GM21717 (cell line): ENCODE measurements around the gene KHDC1L.
"Not testable (repeated sequence)": the region's sequence is repeated elsewhere in the genome, so short reads cannot be mapped to it uniquely, and the experiment has no call there.

ENCODE experiments used
- ATAC-seq: cut with Tn5 transposase; IDR thresholded peaks from one replicate; pipeline ENCODE4 v1.9.1; 2021; ENCODE audit warnings: mild to moderate bottlenecking, moderate library complexity; ENCODE audit not compliant: unreplicated experiment

The KHDC1L gene

GRCh38 chr6:73207221-73207837, 18.0 kb downstream of the KHDC1L start:
- no peak for ATAC-seq

DNA sequence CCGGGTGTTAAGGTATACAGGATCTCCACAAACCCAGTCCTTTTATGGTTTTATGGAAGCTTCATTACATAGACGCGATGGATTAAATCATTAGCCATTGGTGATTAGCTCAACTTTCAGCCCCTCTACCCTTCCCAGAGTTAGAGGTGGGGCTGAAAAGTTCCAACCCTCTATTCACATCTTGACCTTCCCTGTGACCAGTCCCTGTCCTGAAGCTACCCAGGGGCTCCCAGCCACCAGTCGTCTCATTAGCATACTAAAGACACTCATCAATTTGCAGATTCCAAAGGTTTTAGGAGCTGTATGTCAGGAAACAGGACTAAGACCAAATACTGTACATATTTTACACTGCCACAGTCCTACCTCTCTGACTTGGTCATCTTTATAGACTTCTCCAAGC, 21.0 kb downstream of the KHDC1L start:
- no peak for ATAC-seq

GRCh38 chr6:73203098-73203497, 22.2 kb downstream of the KHDC1L start:
- ATAC-seq: no peak

DNA sequence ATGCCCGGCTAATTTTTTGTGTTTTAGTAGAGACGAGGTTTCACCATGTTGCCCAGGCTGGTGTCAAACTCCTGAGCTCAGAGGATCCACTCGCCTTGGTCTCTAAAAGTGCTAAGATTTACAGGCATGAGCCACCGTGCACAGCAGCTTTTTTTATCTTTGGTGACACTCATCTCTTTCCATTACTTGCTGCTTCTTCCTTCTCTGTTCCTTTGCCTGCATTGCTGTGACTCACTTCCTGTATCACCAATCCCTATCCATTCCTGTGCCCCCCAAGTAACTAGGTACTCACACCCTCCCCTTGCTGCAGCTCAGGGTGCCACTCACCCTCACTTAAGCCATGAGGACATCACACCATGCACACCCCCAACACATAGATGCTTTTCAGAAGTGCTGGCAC, 24.6 kb downstream of the KHDC1L start:
- ATAC-seq: no peak

- no peak for ATAC-seq
These were observed 25.0 kb downstream of the KHDC1L start for GRCh38 chr6:73200247-73200646.

DNA sequence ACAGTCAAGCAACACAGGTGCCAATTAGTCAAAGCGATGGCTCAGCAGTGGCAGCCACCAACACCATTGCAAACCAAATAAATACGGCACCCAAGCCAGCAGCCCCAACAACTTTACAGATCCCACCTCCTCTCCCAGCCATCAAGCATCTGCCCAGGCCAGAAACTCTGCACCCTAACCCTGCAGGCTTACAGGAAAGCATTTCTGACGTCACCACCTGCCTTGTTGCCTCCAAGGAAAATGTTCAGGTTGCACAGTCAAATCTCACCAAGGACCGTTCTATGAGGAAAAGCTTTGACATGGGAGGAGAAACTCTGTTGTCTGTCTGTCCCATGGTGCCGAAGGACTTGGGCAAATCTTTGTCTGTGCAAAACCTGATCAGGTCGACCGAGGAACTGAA, 30.6 kb downstream of the KHDC1L start:
- ATAC-seq: no peak

- ATAC-seq: not testable (repeated sequence)
These were observed 32.0 kb downstream of the KHDC1L start for GRCh38 chr6:73193302-73193701.

- peak; percentile 49 for ATAC-seq
These were observed 43.2 kb downstream of the KHDC1L start for GRCh38 chr6:73182021-73182607.

- peak; percentile 83 for ATAC-seq
These were observed 44.3 kb downstream of the KHDC1L start for GRCh38 chr6:73180763-73181619.

DNA sequence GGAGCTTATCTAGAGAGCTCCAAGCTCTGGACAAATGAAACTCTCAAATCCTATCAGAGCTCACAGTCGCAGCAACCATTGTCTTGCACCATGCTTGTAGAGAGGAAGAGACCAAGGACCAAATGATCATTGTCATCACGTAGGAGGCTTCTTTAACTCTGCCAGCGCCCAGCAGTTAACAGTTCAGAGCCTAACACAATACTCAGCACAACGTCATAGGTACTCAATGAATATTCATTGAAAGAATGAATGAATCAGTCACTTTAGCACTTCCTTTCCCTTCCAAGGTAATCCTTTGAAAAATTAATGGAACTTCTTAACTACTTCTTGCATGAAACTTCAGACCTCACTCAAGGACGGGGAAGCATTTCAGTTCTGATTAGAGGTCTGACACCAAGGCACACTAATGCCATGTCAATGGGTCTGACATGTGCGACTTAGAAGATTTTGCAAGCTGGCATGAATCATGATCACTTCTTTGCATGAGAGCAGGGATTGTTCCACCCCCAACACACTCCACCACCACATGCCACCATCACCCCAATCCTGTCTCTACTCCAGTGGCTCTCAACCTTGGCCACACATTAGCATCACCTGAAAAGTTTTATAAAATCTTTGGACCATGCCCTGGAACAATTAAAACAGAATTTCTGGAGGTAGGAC, 45.1 kb downstream of the KHDC1L start:
- ATAC-seq: no peak

DNA sequence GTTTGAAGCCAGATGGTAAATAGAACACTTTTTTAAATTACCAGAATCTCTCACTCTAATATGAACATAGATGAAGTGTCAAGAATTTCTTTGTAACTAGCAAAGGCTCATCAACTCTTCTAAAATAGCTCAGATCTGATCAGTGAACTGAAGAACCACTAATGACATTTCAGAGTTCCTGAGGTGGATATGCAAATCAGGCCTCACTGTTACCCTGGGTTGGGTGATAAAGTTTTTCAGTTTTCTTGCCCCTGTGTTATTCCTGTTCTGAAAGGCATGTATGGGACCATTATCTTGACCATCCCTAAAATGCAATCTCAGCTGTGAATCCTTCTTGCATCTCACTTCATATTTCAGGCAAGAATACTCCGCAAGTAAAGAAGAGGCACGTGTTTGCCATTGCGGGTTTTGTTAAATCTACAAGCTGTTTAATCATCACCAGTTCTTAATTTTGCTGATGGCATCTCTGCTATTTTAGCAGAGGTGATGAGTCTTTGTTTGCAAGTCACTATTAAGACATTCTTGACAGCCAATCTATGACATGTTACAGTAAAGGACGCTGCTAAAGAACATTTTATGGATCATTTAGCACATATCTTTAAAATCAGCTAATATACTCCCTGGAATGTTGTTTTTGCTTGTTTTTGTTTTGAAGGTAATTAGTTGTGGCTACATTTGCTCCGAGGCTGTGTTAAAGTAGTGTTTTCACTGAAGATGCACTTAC, 47.9 kb downstream of the KHDC1L start:
- ATAC-seq: peak; percentile 59

- no peak for ATAC-seq
These were observed 49.2 kb downstream of the KHDC1L start for GRCh38 chr6:73176057-73176456.

DNA sequence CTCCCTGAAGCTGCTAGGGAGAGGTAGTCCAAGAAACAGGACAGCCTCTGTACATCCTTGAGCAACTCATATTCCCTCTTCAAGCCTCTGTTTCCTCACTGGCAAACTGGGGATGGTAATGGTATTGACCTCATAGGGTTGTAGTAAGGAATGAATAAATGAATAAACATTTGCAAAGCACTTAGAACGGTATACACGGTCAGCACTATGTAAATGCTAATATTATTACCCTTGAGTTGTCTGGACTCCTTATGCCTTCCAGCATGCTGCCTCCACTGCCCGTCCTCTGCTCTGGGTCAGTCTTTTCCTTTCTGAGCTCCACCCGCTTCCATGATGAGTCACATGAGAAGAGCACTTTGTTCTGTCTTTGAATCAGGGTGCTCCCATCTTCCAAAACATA, 50.6 kb downstream of the KHDC1L start:
- ATAC-seq: no peak
